GM23338 (cell line): ENCODE measurements around the gene TANGO2.

Experiments used
- CTCF ChIP-seq, 2 experiments: fragments of 200-600 bp in 1 of 2; sonication (generic) in 1 of 2; conservative IDR thresholded peaks; 2 replicates each; pipeline versions ENCODE4 v1.5.1 to v1.6.1; 2016 to 2017; ENCODE audit warnings: antibody characterized with exemption in 2 of 2, low read depth in 2 of 2, mild to moderate bottlenecking in 2 of 2, moderate library complexity in 1 of 2
- EZH2 ChIP-seq: fragments of 200-600 bp; sonication (generic); IDR thresholded peaks from one replicate; pipeline ENCODE4 v1.8.0; 2017; ENCODE audit warnings: antibody characterized with exemption, mild to moderate bottlenecking, low read depth; ENCODE audit not compliant: unreplicated experiment
- POLR2AphosphoS5 ChIP-seq: IDR thresholded peaks from 2 replicates; pipeline ENCODE4 v1.6.1; 2016; ENCODE audit warnings: antibody characterized with exemption, low read depth
- TF ChIP-seq, protein P1 (sequence below): IDR thresholded peaks from 2 replicates; pipeline ENCODE4 v1.6.1; 2016; ENCODE audit warnings: antibody characterized with exemption

- TF ChIP-seq CTCF (conservative IDR thresholded peaks at IDR 0.05; ENCODE audit: low read depth in 2 of 2) (no peak), EZH2 (no peak), POLR2AphosphoS5 (no peak)
- TF ChIP-seq, protein P1, sequence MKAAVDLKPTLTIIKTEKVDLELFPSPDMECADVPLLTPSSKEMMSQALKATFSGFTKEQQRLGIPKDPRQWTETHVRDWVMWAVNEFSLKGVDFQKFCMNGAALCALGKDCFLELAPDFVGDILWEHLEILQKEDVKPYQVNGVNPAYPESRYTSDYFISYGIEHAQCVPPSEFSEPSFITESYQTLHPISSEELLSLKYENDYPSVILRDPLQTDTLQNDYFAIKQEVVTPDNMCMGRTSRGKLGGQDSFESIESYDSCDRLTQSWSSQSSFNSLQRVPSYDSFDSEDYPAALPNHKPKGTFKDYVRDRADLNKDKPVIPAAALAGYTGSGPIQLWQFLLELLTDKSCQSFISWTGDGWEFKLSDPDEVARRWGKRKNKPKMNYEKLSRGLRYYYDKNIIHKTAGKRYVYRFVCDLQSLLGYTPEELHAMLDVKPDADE = no peak
These were observed 88.8 kb downstream of the TANGO2 start for GRCh38 chr22:20109411-20110358.
